ENCODE results near the gene RAD51B. TPM values are rescaled to one million over a fixed set of nuclear protein-coding genes. Genes with fewer than 3 reads are reported as not detected.

RAD51B gene
- total RNA-seq, 4 donors from 2014 or later = 8.9 to 30.3 (median 10.4) TPM

DNA sequence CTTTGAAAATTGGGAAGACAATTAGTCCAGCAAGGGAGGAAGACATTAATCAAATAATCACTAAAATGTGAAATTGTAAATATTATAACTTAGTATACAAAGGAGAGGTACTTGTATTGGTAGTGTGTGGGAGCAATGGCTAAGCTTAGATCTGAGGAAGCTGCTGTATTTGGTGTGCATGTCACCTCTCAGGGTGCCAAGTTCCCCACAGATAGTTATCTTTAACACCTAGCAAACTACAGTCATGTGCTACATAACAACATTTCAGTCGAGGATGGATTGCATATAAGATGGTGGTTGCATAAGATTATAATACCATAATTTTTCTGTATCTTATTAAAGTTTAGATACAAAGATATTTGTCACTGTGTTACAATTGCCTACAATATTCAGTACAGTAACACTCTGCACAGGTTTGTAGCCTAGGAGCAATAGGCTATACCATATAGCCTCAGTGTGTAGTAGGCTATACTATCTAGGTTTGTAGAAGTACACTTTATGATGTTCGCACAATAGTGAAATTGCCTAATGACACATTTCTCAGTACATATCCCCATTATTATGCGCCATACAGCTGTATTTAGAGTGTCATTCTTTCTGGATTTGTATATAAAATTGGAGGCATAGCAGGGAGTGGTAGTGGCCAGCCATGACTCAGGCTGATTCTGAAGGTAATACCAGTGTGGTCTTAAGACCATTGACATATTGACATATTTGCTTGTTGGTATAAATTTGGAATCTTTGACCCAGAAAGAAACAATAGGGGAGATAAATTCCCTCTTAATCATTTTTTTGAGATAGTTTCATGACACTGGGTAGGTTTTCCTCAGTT is 55.8 kb downstream of the RAD51B start:
- ATAC-seq (ENCODE audit: low FRiP score) = no peak
- TF ChIP-seq, protein P1, sequence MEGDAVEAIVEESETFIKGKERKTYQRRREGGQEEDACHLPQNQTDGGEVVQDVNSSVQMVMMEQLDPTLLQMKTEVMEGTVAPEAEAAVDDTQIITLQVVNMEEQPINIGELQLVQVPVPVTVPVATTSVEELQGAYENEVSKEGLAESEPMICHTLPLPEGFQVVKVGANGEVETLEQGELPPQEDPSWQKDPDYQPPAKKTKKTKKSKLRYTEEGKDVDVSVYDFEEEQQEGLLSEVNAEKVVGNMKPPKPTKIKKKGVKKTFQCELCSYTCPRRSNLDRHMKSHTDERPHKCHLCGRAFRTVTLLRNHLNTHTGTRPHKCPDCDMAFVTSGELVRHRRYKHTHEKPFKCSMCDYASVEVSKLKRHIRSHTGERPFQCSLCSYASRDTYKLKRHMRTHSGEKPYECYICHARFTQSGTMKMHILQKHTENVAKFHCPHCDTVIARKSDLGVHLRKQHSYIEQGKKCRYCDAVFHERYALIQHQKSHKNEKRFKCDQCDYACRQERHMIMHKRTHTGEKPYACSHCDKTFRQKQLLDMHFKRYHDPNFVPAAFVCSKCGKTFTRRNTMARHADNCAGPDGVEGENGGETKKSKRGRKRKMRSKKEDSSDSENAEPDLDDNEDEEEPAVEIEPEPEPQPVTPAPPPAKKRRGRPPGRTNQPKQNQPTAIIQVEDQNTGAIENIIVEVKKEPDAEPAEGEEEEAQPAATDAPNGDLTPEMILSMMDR (IDR thresholded peaks at IDR 0.05) = no peak
- no peak for DNase-seq (ENCODE audit: low spot score)

DNA sequence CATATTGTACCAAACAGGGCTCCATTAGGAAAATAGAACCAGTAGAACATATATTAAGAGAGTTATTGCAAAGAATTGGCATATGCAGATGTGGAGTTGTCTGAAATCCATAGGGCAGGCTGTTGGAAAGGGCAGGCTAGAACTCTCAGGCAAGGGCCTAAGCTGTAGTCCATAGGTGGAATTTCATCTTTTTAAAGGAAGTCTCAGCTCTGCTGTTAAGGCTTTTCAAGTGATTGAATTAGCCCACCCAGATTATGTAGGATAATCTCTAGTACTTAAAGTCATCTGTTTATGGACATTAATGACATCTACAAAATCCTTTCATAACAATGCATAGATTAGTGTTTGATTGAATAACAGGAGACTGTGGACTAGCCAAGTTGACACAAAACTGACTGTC is 59.4 kb downstream of the RAD51B start:
- TF ChIP-seq, protein P1 (IDR thresholded peaks at IDR 0.05) = no peak
- no peak for ATAC-seq (ENCODE audit: low FRiP score)
- no peak for DNase-seq (ENCODE audit: low spot score)

DNA sequence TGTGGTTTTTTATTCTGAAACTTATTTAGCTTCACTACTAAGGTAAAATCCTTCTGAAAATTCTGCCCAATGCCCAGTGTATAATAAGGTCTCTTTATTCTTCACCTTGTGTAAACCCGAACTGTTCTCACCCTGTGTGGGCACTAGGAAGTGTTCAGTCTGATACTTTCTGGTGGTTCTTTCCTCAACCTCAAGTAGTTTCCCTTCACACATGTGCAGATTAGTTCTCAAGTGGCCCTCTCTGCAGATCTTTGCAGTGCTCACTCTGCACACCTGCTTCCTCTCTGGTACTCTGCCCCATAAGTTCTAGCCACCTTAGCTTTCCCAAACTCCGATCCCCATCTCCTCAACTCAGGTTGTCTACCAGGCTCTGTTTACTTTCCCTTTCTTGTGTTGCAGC is 61.6 kb downstream of the RAD51B start:
- DNase-seq (ENCODE audit: low spot score) (no peak), ATAC-seq (ENCODE audit: low FRiP score) (no peak)
- TF ChIP-seq, protein P1 (IDR thresholded peaks at IDR 0.05) = no peak

DNA sequence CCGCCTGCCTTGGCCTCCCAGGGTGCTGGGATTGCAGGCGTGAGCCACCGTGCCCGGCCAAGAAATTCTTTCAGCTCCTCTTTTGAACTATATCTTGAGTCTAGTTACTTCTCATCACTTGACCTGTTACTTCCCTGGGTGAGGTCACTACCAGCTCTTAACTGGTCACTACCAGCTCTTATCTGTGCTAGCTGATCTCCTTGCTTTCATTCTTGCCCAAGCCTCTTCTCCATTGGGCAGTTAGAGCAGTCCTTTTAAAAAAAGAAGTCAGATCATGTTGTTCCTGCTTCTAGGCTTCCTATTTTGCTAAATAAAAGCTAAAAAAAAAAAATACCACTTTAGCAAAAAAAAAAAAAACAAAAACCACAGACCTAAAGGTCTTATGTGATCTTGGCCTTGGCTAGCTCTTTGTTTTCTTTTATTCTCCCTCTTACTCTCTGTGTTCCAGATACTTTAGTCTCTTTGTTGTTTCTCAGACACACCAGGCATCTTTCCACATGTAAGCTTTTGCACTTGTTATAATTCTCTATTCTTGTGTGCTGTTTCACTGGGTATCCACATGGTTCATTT is 63.5 kb downstream of the RAD51B start:
- TF ChIP-seq, protein P1 (IDR thresholded peaks at IDR 0.05) = no peak
- no peak for ATAC-seq (ENCODE audit: low FRiP score)
- DNase-seq (ENCODE audit: low spot score) = no peak

DNA sequence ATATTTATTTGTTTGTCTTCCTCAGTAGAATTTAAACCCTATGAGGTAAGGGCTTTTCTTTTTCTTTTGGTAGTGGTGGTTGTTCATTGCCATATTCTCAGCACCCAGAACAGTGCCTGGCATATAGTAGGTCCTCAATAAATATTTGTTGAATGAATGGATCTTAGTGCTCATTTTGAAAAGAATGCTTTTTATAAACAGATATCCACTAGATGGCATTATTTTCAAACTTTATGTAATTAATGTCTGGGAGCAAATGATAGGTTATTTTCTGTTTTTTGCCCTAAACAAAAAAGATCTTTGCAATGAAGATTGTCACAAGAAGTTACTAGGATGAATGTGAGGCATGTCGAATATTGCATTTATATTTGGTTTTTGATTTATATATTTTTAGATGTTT is 64.1 kb downstream of the RAD51B start:
- ATAC-seq (ENCODE audit: low FRiP score) (no peak), DNase-seq (ENCODE audit: low spot score) (no peak)
- TF ChIP-seq, protein P1 (IDR thresholded peaks at IDR 0.05) = no peak

DNA sequence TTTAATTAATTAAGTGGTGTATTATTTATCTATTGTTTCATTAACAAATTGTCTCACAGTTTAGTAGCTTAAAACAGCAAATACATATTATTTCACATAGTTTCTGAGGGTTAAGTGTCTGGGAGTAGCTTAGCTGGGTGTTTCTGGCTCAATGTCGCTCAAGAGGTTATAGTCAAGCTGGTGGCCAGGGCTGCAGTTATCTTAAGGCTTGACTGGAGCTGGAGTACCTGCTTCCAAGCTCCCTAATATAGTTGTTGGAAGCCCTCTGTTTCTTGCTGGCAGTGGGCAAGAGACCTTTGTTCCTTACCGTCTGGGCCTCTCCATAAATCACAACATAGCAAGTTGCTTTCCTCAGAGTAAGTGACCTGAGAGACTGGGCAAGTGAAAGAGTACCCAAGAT is 66.6 kb downstream of the RAD51B start:
- TF ChIP-seq, protein P1 (IDR thresholded peaks at IDR 0.05) = no peak
- ATAC-seq (ENCODE audit: low FRiP score) (no peak), DNase-seq (ENCODE audit: low spot score) (no peak)

DNA sequence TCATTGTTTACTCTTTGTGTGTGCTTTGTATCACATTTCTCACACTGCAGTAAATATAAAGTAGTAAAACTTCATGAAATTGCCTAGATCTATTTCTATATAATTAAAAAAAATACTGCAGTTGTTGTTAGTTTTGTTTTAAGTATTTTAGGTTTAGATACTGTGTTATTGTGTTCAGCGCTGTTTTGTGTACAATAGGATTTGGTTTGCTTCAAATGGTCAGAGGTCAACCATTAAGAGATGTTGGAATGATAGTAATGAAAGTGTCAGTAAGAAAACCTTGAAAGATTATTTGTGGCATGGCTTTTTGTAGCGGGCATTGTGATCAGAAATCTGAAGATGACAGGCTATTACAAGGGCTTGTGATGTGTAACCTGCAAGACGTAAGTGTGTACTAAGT is 67.9 kb downstream of the RAD51B start:
- ATAC-seq (ENCODE audit: low FRiP score) (no peak), DNase-seq (ENCODE audit: low spot score) (no peak)
- TF ChIP-seq, protein P1 (IDR thresholded peaks at IDR 0.05) = no peak

All from omental fat pad (tissue), 4 donors.